HL-60 (cell line): ENCODE results near the gene CDK5R1.

Experiments used
- POLR2AphosphoS5 ChIP-seq: IDR thresholded peaks from 2 replicates; pipeline ENCODE4 v1.6.1; 2012; ENCODE audit warnings: low read depth
- TF ChIP-seq, protein P1 (sequence below): IDR thresholded peaks from one replicate; pipeline ENCODE4 v1.5.1; 2011; ENCODE audit warnings: low read length, control low read depth, inconsistent platforms; ENCODE audit not compliant: insufficient read depth

DNA sequence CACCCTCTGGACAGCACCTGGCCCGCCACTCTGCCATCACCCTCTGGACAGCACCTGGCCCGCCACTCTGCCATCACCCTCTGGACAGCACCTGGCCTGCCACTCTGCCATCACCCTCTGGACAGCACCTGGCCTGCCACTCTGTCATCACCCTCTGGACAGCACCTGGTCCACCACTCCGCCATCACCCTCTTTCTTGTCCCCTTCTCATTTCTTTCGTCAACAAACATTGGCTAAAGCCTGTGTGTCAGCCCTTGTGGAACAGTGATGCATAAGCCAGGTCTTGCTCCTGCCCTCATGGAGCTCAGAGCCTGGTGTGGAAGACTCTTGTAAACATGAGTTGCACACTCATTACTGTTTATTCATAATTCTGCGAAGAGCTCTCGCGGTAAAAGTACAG, 31.2 kb downstream of the CDK5R1 start:
- TF ChIP-seq, protein P1, sequence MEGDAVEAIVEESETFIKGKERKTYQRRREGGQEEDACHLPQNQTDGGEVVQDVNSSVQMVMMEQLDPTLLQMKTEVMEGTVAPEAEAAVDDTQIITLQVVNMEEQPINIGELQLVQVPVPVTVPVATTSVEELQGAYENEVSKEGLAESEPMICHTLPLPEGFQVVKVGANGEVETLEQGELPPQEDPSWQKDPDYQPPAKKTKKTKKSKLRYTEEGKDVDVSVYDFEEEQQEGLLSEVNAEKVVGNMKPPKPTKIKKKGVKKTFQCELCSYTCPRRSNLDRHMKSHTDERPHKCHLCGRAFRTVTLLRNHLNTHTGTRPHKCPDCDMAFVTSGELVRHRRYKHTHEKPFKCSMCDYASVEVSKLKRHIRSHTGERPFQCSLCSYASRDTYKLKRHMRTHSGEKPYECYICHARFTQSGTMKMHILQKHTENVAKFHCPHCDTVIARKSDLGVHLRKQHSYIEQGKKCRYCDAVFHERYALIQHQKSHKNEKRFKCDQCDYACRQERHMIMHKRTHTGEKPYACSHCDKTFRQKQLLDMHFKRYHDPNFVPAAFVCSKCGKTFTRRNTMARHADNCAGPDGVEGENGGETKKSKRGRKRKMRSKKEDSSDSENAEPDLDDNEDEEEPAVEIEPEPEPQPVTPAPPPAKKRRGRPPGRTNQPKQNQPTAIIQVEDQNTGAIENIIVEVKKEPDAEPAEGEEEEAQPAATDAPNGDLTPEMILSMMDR, result no peak
- TF ChIP-seq POLR2AphosphoS5, result no peak
